AG09319 (cell line): ENCODE data around the gene FAM120B.

ENCODE experiments used
- DNase-seq: peaks from one replicate; pipeline ENCODE4 v3.0.0-alpha.2; 2010; ENCODE audit warnings: low read depth; ENCODE audit errors: extremely low read depth
- TF ChIP-seq, protein P1 (sequence below): IDR thresholded peaks from 2 replicates; pipeline ENCODE4 v1.5.1; 2011; ENCODE audit warnings: low read depth, mild to moderate bottlenecking, inconsistent platforms, low read length, moderate library complexity

Gene FAM120B

DNA sequence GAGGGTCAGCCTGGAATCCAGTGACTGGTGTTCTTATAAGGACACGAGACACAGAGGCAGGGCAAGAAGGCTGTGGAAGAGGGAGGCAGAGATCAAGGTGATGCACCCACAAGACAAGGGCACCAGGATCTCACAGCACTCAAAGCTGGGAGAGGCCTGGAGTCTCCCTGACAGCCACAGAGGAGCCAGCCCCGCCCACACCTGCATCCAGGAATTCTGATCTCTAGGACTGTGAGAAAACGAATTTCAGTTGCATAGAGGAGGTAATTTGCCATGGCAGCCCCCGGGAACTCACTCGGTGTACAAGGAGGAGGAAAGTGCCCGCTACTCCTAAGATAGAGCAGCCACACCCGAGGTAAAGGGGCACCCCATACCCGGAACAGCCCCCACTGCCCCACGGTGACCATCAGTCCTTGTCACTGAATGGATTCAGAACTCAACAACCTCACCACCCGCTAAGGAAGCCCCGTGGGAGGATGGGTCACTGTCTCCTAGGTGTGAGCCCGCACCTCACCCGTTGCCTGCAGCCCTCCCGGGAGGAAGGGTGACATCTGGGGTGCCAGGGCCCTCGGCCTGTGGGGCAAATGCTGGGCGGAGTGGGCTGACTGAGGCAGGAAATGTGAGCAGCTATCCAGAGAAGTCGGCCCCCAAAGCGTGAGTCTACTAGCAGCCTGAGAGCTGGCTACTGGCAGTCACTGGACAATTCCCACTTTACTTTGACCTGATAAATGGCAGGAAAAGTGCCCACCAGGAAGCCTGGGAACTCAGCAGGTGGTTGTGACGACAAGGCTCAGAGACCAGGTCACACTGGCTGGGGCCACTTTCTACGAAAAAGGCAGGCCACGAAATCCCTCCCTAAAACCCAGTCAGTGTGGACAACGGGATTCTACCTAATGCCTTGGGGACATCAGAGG is 38.1 kb upstream of the FAM120B start:
- TF ChIP-seq, protein P1, sequence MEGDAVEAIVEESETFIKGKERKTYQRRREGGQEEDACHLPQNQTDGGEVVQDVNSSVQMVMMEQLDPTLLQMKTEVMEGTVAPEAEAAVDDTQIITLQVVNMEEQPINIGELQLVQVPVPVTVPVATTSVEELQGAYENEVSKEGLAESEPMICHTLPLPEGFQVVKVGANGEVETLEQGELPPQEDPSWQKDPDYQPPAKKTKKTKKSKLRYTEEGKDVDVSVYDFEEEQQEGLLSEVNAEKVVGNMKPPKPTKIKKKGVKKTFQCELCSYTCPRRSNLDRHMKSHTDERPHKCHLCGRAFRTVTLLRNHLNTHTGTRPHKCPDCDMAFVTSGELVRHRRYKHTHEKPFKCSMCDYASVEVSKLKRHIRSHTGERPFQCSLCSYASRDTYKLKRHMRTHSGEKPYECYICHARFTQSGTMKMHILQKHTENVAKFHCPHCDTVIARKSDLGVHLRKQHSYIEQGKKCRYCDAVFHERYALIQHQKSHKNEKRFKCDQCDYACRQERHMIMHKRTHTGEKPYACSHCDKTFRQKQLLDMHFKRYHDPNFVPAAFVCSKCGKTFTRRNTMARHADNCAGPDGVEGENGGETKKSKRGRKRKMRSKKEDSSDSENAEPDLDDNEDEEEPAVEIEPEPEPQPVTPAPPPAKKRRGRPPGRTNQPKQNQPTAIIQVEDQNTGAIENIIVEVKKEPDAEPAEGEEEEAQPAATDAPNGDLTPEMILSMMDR = no peak
- DNase-seq = no peak

DNA sequence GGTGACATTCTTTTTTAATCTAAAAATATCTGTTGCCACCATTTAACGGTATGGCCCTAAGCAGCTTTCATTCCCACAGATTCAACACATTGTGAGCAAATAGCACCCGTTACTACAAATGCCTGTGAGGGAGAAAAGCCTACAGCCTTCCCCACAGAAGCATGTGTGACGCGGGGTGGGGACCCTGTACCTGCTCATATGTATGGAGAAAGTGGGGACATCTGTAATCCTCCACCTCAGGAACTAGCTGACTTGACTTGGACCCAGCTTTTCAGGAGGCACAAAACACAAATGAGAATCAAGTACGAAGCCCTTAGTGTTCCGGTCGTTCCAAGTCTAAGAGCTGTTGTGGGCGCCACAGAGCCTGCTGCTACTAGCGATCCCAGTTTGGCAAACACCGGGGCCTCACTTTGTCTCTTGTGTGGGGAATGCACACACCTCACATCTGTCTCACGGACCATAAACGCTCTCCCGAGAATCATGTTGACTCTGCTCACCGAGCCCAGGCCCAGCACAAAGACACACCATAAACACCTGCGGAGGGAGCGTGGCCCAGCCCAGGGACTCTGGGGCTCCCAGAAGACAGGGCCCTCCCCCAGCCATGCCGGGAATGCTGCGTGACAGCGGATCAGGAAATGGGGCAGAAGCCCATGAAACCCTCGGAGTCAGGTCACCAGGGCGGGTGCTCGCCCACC is 37.3 kb upstream of the FAM120B start:
- DNase-seq = no peak
- TF ChIP-seq, protein P1 = no peak

DNA sequence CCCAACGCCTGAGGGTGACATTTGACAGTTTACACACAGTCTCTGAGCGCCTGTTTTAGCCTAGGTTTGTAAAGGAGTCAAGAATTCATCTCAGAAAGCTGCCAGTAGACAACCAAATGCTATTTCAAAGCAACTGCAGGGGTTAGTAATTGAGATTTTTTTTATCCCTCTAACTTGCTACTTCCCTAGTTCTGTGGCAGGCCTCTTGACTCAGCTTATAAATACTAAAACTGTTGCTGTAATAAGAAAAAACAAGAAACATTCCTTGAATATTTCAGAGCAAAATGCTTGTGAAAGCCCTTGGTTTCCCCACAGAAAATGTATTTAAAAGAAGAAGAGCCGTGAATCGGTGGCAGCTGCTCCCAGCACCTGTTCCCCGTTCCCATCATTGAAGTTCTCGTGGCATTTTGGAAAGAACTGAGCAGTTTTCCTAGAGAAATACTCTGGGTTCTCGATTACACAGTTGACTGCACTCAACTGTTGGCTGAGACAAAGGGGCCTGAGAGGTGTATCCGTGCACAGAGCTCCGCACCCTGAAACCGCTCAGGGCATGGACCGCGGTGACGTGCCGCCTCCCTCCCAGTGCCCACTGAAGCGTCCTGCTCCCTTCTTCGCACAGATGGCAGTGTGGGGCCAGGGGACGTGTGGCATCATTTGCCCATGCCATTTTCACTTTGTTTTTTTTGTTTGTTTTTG is 36.6 kb upstream of the FAM120B start:
- DNase-seq = no peak
- TF ChIP-seq, protein P1 = no peak

DNA sequence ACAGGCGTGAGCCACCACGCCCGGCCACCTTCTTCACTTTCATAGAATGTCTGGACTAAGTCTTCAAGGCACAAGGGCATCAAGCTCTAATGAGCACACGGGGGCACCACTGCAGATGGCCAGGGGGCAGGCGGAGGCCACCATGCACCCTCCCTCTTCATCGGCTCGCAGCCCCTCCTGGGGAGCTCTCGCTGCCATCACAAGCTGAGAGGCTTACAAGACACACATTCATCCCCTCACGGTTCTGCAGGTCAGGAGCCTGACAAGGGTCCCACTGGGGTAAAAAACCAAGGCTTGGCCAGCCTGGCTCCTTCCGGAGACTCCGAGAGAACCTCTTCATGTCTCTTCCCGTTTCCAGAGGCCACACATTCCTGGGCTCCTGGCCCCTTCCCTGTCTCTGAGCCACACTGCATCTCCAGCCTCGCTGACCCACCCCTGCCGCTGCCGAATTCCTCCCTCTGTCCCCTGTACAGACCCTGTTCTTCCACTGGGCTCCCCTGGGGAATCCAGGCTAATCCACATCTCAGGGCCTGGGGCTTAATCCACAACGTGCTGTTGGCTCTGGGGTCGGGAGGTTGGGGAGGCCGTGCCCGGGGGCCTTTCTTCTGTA is 35.5 kb upstream of the FAM120B start:
- no peak for DNase-seq
- TF ChIP-seq, protein P1 = no peak

DNA sequence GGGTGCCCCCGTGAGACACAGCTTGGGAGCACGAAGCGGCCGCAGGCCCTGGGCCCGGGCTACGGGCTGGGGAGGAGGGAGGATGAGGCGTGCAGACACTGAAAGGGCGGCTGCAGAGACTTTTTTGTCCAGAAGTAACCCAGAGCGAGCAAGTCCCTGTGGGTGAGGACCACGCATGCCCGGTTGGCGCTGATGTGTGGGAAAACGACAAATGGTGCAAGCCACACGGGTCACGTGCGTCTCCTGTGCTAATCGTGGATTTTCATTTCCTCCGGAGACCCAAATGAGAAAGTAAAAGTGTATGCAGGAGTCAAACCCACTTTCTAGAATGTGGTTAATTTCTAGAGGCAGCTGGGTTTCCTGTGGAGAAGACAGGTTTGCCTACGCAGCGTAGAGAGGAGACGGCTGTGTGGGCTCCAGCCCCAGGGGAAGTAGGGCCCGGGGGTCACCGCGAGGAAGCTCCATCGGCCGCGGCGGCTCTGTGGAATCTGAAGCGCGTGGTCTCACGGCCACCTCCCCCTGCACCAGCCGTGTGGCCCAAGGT is 34.7 kb upstream of the FAM120B start:
- TF ChIP-seq, protein P1 = no peak
- DNase-seq = no peak

DNA sequence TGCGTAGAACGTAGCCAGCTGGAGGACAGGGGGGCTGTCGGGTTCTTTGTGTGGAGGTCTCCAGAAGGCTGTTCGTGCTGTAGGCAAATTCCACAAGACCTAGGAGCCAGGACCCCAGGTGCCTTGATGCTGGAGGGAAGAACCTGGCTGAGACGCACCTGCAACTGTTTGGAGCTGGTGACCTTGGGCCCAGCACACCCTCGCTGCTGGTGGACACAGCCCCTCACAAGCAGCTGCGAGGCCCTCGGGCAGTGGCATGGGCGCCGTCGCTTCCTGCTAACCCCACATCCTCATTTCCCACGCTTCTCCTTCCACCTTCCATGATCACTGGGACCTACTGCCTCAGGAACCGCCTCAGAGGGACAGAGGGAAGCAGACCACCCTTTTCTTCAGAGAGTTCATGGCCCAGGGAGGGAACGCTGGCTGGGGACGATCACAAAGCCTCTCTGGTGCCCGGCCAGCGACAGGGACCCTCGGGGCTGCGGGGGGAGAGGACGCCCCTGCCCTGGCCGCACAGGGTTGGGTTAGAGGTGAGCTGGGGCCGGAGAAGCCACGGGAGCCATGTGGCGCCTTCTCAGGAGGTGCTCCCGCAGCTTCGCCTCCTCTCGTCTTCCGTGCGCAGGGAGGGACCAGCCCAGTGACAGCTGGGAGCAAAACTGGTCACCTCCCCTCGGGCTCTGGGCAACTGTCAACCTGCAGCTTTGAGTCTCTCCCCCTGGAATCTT is 34.1 kb upstream of the FAM120B start:
- TF ChIP-seq, protein P1 = no peak
- no peak for DNase-seq
